GM19193 (cell line): ENCODE data around the gene SPIC.

Experiments
- POLR2A ChIP-seq: IDR thresholded peaks from 4 replicates; pipeline ENCODE4 v1.6.1; 2011; ENCODE audit not compliant: insufficient read depth, insufficient read length; ENCODE audit errors: extremely low read depth

SPIC gene

GRCh38 chr12:101491329-101491728 is 16.2 kb downstream of the SPIC start:
- TF ChIP-seq POLR2A = no peak

- TF ChIP-seq POLR2A = no peak
These were observed 18.4 kb downstream of the SPIC start for GRCh38 chr12:101493556-101493955.

- no peak for TF ChIP-seq POLR2A
These were observed 23.1 kb downstream of the SPIC start for GRCh38 chr12:101498252-101498651.

GRCh38 chr12:101501410-101501995 is 26.4 kb downstream of the SPIC start:
- no peak for TF ChIP-seq POLR2A

GRCh38 chr12:101521136-101521535 is 46.0 kb downstream of the SPIC start:
- no peak for TF ChIP-seq POLR2A

- no peak for TF ChIP-seq POLR2A
These were observed 52.5 kb downstream of the SPIC start for GRCh38 chr12:101527682-101528081.

GRCh38 chr12:101536069-101536674 is 61.0 kb downstream of the SPIC start:
- no peak for TF ChIP-seq POLR2A
